SK-MEL-5 (cell line): ENCODE measurements around the gene GPC3. TPM values are rescaled to one million over a fixed set of nuclear protein-coding genes. Genes with fewer than 3 reads are reported as not detected.

Experiments used
- DNase-seq: peaks from one replicate; pipeline ENCODE4 v3.0.0-alpha.2; 2016; ENCODE audit warnings: low read depth, low spot score
- in situ Hi-C: cut with HindIII; loops from 2 replicates; pipeline ENCODE4 v1.10.0; 2016; ENCODE audit warnings: low sequenced_read_pairs, high pct_unique_total_duplicates, low pct_unique_long_range_greater_than_20kb
- total RNA-seq: library from RNA; depleted of rRNA; stranded (reverse); fragments of >200 nt; shearing (Covaris generic); gene quantifications from 2 replicates; pipeline ENCODE4 v1.2.3, GENCODE V29; 2014

Gene GPC3
- total RNA-seq, 1 experiment from 2014 or later: 0.16 TPM

DNA sequence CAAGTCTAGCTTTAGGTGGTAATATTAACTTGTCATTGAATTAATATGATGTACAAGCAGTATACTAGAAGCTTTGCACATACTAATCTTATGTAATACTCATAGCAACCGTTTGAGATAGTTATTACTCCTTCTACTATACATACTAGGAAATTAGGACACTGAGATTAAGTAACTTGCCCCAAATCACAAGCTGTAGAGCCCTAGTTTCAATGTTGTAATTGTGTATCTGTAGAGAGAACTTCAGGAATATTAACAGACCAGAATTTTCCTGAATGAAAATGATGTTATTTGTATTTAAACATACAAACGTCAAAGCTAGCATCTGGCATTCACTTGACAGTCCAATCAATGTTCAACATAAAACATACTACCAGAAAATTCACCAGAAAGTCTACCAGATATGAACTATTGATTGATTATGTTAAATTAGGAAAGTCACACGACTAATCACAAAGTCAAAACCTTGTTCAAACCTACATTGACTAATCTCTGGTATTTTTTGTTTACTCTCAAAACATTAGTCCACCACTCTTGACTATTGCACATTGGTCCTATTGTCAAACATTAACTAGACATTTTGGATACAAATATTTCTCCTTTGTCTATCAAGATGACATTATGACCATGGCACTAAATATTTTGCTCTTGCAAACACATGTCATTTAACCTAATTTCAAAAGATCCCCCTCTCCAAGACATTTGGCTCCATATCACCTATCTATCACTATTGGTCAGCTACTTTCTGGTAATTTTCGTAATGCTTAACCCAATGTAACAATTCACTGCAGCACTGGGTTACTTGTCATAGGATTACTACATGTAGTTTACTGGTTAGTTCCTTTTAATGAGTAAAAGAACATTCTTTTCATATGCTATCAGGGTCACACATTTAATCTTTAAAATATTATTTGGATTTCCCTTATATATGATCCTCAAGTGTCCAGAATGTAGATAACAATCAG, 100.7 kb downstream of the GPC3 start:
- in situ Hi-C loops: no loop called here
- no peak for DNase-seq

DNA sequence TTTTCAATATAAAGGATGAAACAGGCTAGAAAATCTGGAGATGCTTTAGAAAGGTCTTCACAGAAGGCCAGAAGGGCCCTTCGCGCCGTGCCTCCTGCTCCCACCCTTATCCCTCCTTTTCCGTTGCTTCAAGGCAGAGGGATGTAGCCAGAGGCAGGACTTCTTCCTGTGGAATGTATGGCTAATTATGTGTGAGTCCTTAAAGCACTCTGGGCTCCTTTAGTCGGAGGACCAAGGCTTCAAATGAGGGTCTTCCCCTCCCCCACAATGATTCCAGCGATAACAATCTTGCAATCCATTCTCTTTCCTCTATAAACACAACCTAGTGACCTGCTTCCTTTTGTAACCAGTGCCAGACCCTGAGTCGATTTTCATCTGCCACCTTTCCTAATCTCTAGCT, 103.5 kb downstream of the GPC3 start:
- in situ Hi-C loops: no loop called here
- no peak for DNase-seq

DNA sequence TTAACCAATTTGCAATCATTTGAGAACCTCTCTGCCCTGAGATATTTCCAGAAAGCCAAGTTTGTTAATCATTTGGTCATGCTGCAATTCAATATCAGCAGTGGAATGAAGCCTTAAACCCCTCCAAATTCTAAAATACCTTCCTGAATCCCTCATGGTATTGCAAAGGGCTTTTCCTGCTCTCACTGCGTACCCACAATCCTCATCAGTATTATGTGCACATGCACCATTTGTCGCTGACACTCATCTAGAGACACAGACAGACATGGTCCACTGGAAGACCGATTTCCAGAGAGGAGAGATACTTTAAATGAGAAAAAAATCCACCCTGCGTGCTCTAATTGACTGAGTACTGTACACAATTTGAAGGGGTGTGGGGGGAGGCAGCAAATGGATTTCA, 104.4 kb downstream of the GPC3 start:
- in situ Hi-C loops: no loop called here
- no peak for DNase-seq

DNA sequence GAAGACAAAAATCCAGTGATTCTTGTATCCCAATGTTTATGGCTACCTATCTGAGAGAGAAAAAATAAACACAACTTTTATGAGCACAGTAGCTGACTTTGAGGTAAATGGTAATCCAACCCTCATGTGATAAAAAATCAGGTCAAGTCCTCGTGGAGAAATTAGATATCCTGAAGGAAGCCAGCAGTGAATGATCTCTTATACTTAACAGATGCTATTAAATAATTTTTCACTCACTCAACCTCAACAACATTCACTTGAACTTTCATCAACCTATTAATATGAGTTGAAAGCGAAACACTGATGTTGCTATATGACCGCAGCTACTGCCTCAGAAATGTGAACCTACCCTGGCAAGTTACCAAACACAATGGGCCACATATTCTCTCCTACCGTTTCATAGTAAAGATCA, 105.4 kb downstream of the GPC3 start:
- in situ Hi-C loops: no loop called here
- DNase-seq: no peak

DNA sequence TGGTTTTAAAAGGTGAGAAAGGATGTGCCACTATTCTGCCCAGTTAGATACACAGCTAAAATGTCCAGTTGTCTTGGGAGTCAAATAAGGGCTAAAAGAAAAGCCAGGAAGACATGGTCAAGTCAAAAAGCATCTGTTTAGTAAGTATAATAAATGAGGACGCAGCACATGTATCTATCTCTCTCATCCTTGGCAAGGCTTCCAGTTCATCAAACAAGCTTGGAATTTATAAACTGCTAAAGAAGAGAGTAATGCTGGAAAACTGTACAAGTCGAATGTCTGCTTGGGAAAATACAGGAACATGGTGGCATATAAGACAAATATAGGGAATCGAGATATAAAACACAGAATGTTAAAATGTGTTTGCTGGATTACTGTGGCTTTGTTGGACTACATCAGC, 106.7 kb downstream of the GPC3 start:
- in situ Hi-C loops: no loop called here
- no peak for DNase-seq

DNA sequence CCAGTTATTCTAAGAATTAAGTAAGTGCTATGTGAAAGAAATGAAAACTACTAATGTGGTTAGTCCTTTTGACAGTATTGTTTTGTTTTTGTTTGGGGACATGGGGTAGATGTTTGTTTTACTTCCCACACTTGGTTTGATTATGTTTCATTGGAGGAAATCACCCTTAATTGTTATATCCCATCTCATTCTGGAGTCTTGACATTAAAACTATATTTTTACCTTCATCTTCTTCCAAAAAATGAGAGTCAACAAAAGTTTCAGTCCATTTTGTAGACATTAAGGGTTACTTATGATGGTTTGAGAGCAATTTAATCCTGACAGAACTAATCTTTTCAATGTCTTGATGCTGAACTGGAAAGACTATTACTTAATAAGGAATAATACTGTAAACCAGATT, 108.7 kb downstream of the GPC3 start:
- in situ Hi-C loops: no loop called here
- DNase-seq: no peak

DNA sequence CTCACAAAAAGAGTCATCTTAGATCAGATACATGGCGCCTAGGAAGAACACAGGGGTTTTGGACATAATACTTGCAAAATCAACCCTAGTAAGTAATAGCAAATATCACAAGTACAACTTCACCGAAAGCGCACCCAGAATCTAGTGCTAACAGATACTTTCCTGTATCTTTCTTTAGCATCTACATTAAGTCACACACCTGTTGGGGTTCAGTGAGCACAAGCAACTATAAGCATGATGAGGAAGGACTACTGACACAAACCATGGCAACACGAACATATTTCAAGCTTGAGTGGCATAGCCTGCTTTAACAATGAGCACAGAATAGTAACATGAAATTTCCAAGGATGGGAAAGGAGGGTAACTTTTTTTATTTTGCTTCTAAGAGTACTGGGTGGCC, 116.1 kb downstream of the GPC3 start:
- in situ Hi-C loops: no loop called here
- no peak for DNase-seq

DNA sequence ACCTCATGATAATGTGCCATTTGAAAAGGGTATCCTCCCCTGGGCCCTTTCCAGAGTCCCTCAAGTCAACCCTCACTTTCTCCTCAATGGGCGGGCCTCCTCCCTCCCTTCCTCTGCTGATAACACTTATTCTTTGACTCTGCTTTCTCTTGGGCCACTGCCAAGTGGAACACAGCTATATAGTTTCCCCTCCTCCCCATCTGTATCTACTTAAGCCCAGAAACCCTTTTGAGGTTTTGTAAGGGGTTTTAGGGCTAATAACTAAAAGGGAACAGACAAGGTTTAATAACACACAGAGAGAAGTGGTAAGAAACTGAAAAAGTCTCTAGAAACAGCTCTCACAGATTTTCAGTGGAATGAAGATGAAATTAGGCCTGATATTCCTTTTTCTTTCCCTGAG, 116.7 kb downstream of the GPC3 start:
- no peak for DNase-seq
- in situ Hi-C loops: no loop called here

DNA sequence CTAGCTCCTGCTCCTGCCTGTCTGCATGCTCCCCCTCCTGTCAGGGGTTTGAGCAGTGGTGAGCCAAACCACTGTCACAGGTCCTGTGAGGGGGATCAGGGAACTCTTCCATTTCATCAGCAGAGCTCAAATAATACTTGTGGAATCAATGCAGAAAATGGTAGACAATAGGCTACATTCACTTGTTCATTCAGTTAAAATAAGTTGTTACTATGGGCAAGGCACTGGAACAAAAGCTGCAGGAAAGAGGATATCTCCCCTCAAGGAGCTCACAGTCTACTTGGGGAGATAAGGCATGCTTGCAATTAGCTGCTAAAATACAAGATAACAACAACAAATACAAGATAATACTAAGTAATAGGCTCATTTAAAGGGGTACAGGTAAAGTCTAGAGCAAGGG, 117.1 kb downstream of the GPC3 start:
- in situ Hi-C loops: no loop called here

DNA sequence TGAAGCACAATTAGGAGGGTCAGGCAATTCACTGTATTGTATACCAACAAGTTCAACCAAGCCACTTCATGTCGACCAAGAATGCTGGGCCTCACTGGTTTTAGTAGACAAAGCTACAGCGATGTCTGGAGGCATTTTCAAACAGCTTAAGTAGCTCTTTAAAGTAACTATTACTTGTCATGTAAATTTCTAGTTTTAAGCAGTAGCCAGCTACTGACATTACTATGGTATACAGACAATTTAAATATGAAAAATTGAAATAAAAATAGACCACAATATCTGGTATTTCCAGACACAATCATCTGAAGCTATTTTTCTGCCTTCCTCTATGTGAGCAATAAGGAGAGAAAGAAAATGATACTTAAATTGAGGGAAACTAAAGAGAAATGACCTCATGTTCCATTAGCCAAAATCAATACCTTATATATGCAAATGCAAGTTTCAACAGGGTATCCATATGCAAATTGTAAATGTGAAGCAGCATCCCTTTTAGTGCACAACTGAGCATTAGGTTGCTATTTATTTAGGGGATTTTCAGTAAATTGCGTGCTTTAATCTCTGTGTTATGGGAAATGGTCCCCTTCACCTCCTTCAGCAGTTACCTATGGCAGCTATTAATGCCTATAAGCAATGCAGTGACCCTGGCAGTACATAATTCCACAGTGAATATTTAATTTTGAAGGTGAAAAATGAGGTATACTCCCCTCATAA, 119.5 kb downstream of the GPC3 start:
- DNase-seq: no peak
- in situ Hi-C loops: no loop called here

More for the DNA sequence above, 117.1 kb downstream of the GPC3 start:
- no peak for DNase-seq

DNA sequence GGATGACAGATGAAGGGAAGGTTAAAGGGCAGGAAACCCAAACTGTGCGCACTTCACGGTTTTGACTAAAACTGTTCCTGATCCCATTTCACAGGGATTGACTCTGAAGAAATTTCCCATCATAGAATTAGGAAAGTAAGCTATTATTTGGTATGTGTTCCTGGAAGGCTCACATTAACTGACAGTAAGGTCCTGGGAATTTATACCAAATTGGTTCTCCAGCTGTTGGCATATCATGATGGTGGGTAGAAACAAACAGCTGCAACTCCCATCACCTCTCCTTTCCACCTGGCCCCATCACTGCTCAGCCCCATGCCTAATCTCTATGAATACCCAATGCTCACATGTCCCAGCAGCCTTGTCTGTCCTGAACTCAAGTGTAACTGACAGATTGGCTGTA, 121.2 kb downstream of the GPC3 start:
- DNase-seq: no peak
- in situ Hi-C loops: no loop called here

DNA sequence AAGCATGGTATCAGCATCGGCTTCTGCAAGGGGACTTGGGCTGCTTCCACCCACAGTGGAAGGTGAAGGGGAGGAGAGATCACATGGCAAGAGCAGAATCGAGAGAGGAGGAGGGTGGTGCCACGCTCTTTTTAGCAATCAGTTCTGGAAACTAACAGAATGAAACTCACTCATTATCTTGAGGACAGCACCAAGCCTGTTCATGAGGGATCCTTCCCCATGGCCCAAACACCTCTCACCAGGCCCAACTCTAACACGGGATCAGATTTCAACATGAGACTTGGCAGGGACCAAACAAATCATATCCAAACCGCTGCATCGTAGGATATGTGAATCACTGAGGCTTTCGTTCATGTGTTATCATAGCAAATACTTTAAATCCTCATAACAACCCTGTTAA, 125.5 kb downstream of the GPC3 start:
- in situ Hi-C loops: no loop called here
- DNase-seq: no peak

DNA sequence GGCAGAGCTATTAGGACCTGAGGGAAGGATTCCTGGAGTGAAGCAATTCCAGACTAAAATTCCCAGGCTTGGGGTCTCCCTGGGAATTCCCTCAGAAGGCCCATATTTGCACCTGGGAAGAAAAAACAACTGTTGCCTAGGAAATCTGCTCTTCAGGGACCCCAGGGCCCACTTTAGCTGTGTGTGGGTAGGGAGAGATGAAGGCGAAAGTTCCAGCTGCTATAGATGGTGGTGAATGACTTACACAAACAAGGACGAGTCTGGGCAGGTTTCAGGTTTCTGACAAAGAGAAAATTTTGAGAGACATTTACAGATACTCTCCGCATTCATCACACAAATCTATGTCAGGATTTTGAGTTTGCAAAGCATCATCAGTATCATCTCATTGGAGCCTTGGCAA, 126.1 kb downstream of the GPC3 start:
- in situ Hi-C loops: no loop called here
- DNase-seq: no peak

DNA sequence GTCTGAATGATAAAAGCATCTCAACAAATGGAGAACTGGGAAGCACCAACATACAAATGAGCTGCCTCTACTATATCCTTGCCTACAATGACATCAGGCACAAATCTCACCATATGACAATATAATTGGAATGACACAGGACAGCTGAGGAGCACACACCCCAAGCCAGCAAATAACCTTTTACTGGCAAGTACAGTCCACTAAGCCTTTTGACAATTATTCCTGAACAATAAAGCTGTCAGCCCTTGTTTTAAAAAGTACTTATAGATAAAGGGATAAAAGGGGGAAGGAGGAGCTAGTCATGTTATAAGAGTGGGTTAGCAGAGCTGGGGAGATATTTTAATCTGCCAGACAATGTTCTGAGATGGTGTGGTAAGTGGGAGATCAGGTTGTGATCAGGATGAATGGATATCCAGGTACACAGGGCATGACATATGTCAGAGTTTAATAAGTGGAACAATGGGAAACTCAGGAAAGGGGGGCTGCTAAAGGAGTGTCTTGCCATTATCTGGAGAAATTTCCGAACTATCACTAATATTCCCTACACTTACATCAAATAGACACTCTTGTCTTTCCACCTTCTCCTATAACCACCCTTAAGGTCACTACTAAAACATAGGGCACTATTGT, 127.6 kb downstream of the GPC3 start:
- DNase-seq: no peak
- in situ Hi-C loops: no loop called here

DNA sequence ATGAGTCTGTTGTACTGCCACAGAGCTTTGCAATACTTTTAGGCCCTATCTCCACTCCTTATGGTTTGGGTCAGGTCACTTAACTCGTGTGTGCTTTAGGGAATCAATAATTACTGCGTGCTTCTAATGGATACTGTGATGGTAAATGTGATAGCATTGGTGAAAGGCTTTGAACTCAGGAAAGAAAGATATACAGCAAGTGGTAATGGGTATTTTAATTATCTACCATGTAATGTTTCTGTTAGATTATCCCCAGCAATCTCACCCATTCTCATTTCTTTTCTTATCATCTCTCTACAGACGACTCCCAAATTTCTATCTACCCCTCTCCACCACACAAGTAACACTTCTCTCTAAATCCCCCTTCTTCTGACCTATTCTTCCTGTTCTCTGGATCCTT, 128.6 kb downstream of the GPC3 start:
- in situ Hi-C loops: no loop called here
- no peak for DNase-seq

DNA sequence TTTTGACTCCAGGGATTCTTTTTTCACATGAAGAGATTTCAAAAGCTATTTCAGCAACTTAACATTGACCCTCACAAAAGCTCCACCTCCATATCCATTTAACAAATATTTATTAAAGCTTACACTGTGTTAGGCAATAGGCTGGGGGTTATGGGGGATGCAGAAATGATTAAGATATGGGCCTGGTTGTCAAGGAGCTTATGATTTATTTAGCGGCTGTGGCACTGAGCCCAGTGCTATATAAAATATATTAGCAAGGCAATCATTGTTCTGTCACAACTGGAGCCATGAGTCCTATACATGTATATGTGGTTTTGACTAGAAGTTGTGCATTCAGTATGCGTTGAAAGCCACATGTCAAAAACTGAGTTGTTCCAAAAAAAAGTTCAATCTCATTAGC, 131.1 kb downstream of the GPC3 start:
- in situ Hi-C loops: no loop called here
- no peak for DNase-seq

DNA sequence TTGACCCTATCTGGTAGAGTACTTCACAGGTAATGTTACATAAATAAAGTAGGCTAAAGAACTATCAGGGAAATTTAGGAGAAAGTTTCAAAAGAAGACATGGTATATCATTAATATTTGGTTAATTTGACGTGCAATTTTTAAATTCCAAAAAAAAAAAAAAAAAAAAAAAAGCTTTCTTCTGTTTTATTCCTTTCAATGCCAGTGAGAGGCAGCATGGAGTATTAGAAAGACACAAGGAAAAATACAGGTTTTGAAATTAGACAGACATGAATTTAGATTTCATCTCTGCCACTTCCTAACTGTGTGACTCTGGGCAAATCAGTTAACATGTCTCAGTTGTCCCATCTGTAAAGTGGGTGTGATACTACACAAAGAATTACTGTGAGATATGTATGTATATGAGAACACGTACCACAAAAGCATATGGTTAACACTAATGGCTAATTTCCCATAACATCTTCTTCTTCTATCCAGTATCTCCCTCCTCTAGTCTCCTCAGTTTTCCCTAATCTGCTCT, 132.5 kb downstream of the GPC3 start:
- in situ Hi-C loops: no loop called here
- DNase-seq: no peak

DNA sequence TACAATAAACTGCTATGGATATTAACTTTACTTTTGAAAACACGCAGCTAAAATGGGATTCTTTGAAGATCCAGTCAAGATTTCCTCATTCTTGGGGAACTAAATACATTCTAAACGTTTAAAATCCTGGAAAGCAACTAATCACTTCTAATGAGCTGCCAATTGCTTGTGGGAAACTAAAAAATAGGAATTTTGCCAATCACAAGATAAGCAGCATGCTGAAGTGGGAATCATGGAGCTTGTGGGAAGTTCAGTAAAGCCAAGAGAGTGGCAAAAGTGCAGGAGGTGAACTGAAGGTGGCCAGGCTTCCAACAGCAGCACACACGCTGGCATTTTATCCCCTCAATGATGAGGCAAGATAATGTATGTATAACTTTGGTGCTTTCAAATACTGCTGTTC, 133.0 kb downstream of the GPC3 start:
- in situ Hi-C loops: no loop called here
- DNase-seq: no peak
